Mucosa of stomach (tissue), 1 donor: ENCODE measurements around the gene RNF223.

ENCODE experiments used
- H3K27me3 ChIP-seq: one replicate; pipeline ENCODE4 v1.7.0; 2013; ENCODE audit warnings: mild to moderate bottlenecking, low read length; ENCODE audit not compliant: control insufficient read depth, insufficient read depth
- H3K36me3 ChIP-seq: one replicate; pipeline ENCODE4 v1.7.0; 2013; ENCODE audit warnings: low read length; ENCODE audit not compliant: control insufficient read depth, insufficient read depth
- H3K4me1 ChIP-seq: one replicate; pipeline ENCODE4 v1.7.0; 2013; ENCODE audit warnings: mild to moderate bottlenecking, low read length; ENCODE audit not compliant: control insufficient read depth, insufficient read depth
- H3K4me3 ChIP-seq: one replicate; pipeline ENCODE4 v1.7.0; 2013; ENCODE audit warnings: low read length
- H3K9ac ChIP-seq: one replicate; pipeline ENCODE4 v1.7.0; 2013; ENCODE audit warnings: mild to moderate bottlenecking, low read length, moderate library complexity
- H3K9me3 ChIP-seq: one replicate; pipeline ENCODE4 v1.7.0; 2013; ENCODE audit warnings: mild to moderate bottlenecking, low read length, moderate library complexity; ENCODE audit not compliant: control insufficient read depth
- donor health status: Pancreatic carcinoma.

The RNF223 gene

DNA sequence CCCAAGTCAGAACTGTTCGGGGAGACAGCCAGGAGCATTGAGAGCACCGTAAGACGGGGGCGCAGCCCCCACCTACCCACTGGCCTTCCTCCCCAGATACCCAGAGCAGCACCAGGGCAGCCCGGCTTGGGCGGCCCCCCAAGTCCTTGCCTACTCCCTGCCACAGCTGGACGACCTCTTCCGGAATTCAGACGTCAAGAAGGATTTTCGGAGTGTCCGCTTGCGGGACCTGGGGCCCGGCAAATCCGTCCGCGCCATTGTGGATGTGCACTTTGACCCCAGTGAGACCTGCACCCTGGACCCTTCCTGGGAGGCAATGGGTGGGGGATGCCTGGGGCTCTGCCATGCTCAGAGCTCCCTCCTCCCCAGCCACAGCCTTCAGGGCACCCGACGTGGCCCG is 26.7 kb downstream of the RNF223 start:
- H3K9ac ChIP-seq, result no peak overlapping the region
- no peaks in the 10 kb centered on the region for H3K36me3 ChIP-seq
- no peaks in the 10 kb centered on the region for H3K9me3 ChIP-seq
- H3K4me3 ChIP-seq, result no peak overlapping the region
- no peaks in the 10 kb centered on the region for H3K27me3 ChIP-seq
- H3K4me1 ChIP-seq, result no peaks in the 10 kb centered on the region

DNA sequence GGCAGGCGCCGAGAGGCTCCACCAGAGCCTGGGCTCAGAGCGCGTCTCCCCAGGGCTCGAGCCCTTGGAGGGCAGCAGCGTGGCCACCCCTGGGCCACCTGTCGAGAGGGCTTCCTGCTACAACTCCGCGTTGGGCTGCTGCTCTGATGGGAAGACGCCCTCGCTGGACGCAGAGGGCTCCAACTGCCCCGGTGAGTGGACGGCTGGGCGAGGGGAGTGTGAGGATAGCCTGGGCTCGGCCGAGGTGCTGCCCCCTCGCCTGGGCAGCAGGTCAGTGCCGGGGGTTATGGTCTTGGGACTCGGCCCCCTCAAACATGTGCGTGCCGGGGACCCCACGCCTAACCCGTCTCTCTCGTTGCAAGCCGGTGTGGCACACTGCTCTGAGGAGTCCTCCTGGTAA is 27.3 kb downstream of the RNF223 start:
- no peak overlapping the region for H3K9ac ChIP-seq
- H3K36me3 ChIP-seq, result no peaks in the 10 kb centered on the region

DNA sequence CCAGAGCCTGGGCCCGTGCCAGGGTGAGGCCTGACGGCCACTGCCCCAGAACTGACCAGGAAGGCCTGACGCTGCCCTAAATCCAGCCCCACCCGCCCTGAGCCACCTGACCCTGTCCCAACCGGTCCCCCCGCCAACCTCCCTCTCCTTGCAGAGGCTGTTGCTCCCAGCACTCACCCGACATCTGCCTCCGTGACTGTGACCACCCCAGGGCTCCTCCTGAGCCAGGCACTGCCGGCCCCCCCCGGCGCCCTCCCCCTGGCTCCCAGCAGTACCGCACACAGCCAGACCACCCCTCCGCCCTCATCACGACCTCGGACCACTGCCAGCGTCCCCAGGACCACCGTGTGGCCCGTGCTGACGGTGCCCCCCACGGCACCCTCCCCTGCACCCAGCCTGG is 27.9 kb downstream of the RNF223 start:
- no peak overlapping the region for H3K9ac ChIP-seq
- no peaks in the 10 kb centered on the region for H3K9me3 ChIP-seq
- H3K36me3 ChIP-seq, result no peaks in the 10 kb centered on the region
- H3K4me1 ChIP-seq, result no peaks in the 10 kb centered on the region
- H3K4me3 ChIP-seq, result no peak overlapping the region
- H3K27me3 ChIP-seq, result no peaks in the 10 kb centered on the region

More for the DNA sequence above, 27.3 kb downstream of the RNF223 start:
- Histone ChIP-seq H3K27me3 (no peaks in the 10 kb centered on the region), H3K4me1 (no peaks in the 10 kb centered on the region), H3K4me3 (no peak overlapping the region), H3K9me3 (no peaks in the 10 kb centered on the region)

DNA sequence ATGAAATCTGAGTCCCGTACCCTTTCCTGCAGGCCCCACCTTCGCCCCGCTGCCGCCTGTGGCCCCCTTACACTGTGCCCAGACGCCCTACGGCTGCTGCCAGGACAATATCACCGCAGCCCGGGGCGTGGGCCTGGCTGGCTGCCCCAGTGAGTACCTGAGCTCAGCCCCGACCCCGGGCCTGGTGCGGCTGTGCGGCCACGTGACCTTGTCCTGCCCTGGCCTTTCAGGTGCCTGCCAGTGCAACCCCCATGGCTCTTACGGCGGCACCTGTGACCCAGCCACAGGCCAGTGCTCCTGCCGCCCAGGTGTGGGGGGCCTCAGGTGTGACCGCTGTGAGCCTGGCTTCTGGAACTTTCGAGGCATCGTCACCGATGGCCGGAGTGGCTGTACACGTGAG is 29.0 kb downstream of the RNF223 start:
- Histone ChIP-seq H3K9ac (no peak overlapping the region), H3K4me3 (no peak overlapping the region), H3K4me1 (peaks cover 4% of the 10 kb centered on the region), H3K27me3 (peaks cover 1% of the 10 kb centered on the region), H3K9me3 (no peaks in the 10 kb centered on the region), H3K36me3 (no peaks in the 10 kb centered on the region)

DNA sequence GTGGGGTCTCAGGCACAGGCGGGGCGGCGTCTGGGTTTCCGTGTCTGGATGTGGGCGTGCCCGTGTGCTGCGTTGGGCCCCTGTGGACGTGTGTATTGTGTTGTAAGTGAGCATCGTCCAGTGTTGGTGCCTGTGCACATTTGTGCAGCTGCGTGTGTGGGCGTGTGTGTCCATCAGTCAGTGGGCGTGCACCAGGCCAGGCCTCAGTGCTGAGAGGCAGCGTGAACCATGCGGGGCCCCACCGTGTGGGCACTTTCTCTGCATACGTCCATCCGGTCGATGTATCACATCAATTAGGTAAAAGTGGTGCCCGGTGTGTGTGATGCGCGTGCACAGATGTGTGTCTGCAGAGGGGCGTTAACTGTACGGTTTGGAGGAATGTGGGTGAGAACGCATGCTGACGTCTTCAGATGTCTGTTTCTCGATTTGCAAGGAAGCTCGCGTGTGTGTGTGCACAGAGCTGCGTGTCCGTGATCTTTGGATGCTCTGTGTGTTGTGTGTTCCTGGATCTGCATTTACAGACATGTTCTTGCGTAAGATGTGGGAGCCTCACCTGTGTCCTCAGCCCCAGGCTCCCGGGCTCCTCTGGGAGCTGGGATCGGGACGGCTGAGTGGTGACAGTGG is 29.5 kb downstream of the RNF223 start:
- Histone ChIP-seq H3K27me3 (peaks cover 7% of the 10 kb centered on the region), H3K36me3 (no peaks in the 10 kb centered on the region), H3K4me3 (no peak overlapping the region), H3K4me1 (peaks cover 9% of the 10 kb centered on the region), H3K9me3 (no peaks in the 10 kb centered on the region), H3K9ac (no peak overlapping the region)

DNA sequence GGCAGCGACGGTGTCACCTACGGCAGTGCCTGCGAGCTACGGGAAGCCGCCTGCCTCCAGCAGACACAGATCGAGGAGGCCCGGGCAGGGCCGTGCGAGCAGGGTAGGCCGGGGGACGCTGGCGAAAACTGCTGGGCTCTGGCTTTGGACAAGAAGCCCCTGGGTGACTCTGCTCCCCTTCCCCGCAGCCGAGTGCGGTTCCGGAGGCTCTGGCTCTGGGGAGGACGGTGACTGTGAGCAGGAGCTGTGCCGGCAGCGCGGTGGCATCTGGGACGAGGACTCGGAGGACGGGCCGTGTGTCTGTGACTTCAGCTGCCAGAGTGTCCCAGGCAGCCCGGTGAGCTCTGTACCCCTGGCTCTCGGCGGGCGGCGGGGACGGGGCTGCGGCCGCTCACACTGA is 30.2 kb downstream of the RNF223 start:
- Histone ChIP-seq H3K4me3 (no peak overlapping the region), H3K4me1 (peaks cover 16% of the 10 kb centered on the region), H3K27me3 (peaks cover 13% of the 10 kb centered on the region), H3K9me3 (no peaks in the 10 kb centered on the region), H3K36me3 (no peaks in the 10 kb centered on the region), H3K9ac (no peak overlapping the region)

DNA sequence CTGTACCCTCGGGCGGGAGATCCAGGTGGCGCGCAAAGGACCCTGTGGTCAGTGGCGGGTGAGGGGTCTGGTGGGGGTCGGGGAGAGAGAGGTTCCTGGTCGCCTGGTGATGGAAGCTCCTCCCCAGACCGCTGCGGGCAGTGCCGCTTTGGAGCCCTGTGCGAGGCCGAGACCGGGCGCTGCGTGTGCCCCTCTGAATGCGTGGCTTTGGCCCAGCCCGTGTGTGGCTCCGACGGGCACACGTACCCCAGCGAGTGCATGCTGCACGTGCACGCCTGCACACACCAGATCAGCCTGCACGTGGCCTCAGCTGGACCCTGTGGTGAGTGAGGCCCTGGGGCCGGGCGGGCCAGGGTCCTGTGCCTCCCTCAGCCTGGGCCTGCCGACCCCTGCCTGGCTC is 30.7 kb downstream of the RNF223 start:
- Histone ChIP-seq H3K36me3 (no peaks in the 10 kb centered on the region), H3K4me1 (peaks cover 17% of the 10 kb centered on the region), H3K4me3 (no peak overlapping the region), H3K27me3 (peaks cover 18% of the 10 kb centered on the region), H3K9me3 (no peaks in the 10 kb centered on the region), H3K9ac (no peak overlapping the region)

DNA sequence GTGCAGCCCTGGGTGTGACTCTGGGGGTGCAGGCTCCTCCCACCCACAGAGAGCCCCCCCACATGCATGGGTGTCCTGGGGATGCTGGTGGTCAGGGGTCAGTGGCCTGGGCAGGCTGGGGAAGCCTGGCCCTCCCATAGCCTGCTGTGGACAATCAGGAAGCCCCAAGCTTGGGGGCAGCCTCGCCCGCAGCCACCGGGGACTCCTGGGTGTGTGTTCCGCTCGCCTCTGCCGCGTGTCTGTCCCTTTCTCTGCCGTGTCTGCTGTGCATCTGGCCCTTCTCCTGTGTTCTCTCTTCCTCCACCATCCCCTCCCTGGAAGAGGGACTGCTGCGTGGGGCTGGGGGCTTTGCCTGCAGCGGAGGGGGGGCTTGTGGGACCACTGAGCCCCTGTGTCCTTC is 31.3 kb downstream of the RNF223 start:
- Histone ChIP-seq H3K9ac (no peak overlapping the region), H3K9me3 (no peaks in the 10 kb centered on the region), H3K36me3 (no peaks in the 10 kb centered on the region), H3K4me3 (no peak overlapping the region), H3K27me3 (peaks cover 24% of the 10 kb centered on the region), H3K4me1 (peaks cover 17% of the 10 kb centered on the region)

DNA sequence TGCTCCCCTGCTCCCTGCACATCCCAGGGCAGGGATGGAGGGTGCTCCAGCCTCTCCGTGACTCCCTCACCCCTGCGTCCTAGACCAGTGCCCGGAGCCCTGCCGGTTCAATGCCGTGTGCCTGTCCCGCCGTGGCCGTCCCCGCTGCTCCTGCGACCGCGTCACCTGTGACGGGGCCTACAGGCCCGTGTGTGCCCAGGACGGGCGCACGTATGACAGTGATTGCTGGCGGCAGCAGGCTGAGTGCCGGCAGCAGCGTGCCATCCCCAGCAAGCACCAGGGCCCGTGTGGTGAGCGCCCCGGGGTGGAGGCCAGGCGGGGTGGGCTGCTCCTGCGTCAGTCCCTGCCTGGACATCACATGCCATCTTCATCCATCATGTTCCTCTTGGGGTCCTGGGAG is 32.2 kb downstream of the RNF223 start:
- Histone ChIP-seq H3K27me3 (peaks cover 26% of the 10 kb centered on the region), H3K9me3 (no peaks in the 10 kb centered on the region), H3K9ac (no peak overlapping the region), H3K4me3 (no peak overlapping the region), H3K36me3 (no peaks in the 10 kb centered on the region), H3K4me1 (peaks cover 17% of the 10 kb centered on the region)

DNA sequence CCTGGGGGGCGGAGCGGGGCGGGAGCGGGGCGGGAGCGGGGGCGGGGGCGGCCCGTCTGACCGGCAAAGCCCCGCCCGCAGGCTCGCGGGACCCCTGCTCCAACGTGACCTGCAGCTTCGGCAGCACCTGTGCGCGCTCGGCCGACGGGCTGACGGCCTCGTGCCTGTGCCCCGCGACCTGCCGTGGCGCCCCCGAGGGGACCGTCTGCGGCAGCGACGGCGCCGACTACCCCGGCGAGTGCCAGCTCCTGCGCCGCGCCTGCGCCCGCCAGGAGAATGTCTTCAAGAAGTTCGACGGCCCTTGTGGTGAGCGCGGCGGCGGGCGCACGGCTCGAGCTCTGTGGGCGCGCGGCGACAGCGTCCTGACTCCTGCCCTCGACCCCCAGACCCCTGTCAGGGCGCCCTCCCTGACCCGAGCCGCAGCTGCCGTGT is 33.0 kb downstream of the RNF223 start:
- Histone ChIP-seq H3K4me1 (peaks cover 17% of the 10 kb centered on the region), H3K9me3 (no peaks in the 10 kb centered on the region), H3K4me3 (no peak overlapping the region), H3K36me3 (no peaks in the 10 kb centered on the region), H3K27me3 (peaks cover 34% of the 10 kb centered on the region), H3K9ac (no peak overlapping the region)

DNA sequence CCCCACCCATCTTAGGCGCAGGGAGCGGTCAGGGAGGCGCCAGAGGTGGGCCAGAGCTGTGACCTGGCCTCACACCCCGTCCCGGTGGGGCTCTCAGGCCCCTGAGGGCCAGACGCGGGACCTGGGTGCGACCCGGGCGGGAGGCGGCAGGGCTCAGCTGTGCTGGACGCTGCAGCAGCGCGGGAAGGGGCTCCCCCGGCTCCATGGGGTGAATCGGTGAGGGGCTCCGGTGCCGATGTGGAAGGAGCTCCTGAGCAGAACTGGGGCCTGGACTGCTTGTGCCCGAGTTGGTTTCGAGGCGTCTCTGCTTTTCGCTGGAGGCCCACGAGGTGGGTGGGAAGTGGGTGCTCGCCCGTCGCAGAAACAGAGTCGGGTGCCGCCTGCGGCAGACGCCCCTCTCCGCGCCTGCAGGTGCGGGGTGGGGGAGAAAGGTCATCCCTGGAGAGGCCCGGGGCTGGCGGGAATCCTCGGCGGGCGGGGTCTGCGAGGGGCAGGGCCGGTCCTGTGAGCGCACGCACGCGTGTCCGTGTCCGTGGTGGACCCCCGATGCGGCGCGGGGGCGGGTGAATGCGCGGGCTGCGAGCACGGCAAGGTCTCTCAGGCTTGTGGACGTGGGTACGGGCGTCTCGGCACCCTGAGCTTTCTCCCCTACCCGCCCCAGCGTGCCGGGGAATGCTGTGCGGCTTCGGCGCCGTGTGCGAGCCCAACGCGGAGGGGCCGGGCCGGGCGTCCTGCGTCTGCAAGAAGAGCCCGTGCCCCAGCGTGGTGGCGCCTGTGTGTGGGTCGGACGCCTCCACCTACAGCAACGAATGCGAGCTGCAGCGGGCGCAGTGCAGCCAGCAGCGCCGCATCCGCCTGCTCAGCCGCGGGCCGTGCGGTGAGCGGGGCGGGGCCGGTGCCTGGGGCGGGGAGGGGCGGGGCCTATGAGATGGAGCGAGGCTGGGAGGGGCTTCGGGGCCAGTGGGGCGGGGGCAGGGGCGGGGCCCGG is 33.8 kb downstream of the RNF223 start:
- no peaks in the 10 kb centered on the region for H3K36me3 ChIP-seq
- H3K27me3 ChIP-seq, result peaks cover 35% of the 10 kb centered on the region
- no peak overlapping the region for H3K4me3 ChIP-seq
- peaks cover 17% of the 10 kb centered on the region for H3K4me1 ChIP-seq
- H3K9me3 ChIP-seq, result no peaks in the 10 kb centered on the region
- H3K9ac ChIP-seq, result no peak overlapping the region

DNA sequence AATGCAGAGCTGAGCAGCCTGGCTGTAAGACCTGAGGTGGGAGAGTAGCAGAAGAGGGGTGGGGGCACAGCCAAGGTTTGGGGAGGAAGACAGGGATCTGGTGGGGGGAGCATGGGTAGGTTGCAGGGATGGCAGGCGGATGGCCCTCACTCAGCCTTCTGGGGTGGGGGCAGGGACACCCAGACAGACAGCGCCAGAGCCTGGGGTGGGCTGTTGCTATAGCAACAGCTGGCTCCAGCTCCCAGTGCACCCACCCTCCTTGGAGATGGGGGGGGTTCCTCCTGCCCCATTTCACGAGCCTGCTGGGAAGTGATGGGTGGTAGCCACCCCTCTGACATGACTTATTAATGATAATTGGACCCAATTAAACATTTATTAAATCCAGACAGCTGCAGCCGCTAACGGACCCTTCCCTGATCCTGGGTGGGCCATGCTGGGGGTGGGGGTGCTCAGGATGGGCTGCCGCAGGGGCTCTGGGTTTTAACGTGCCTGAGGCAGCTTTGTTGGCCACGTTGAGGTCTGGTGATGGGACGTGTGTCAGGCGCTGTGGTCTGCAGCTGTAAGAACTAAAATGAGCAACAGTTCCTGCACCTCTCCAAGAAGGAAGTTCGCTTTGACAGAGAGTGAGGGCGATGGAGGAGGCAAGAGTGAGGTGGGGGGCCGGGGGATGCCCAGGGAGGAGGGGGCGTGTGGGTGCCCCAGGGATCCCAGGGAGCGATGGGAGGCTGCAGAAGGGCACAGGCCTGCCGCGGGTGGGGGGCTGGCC is 34.8 kb downstream of the RNF223 start:
- peaks cover 17% of the 10 kb centered on the region for H3K4me1 ChIP-seq
- peaks cover 40% of the 10 kb centered on the region for H3K27me3 ChIP-seq
- no peaks in the 10 kb centered on the region for H3K9me3 ChIP-seq
- H3K9ac ChIP-seq, result no peak overlapping the region
- H3K36me3 ChIP-seq, result no peaks in the 10 kb centered on the region
- H3K4me3 ChIP-seq, result no peak overlapping the region
